Measurements from ENCODE around the gene ANGPTL4. TPM values are rescaled to one million over a fixed set of nuclear protein-coding genes. Genes with fewer than 3 reads are reported as not detected.
A peak's percentile ranks its signal among the peaks of the same experiment; 100 is the strongest.
"Not testable (repeated sequence)": the region's sequence is repeated elsewhere in the genome, so short reads cannot be mapped to it uniquely, and the experiment has no call there.

The ANGPTL4 gene
- total RNA-seq (2021) (0.30 TPM in 1 of 2 replicates, not detected in the other), Bru-seq, nascent RNA (percentile 16 among the genes with signal in this experiment), BruChase-seq, experiment 1, labeled RNA remaining after a 2-hour chase (percentile 6 among the genes with signal in this experiment), BruChase-seq, experiment 2, labeled RNA remaining after a 6-hour chase (percentile 15 among the genes with signal in this experiment)
- long read RNA-seq, result 0 reads

GRCh38 chr19:8363803-8364771 lies at the start of gene ANGPTL4:
TSS of gene ANGPTL4 (plus strand) at chr19:8364155. CDS start at chr19:8364322, 167 bp downstream.
- Histone ChIP-seq H3K4me2 (peak within 1 kb of the TSS; percentile 8; the same call in 1 of the 2 replicates), H4K20me1 (ENCODE audit: insufficient read depth) (no peaks in the 10 kb centered on the region), H3K9me3 (ENCODE audit: insufficient read depth, low read depth) (no peaks in the 10 kb centered on the region), H3K36me3 (ENCODE audit: low read depth) (no peaks in the 10 kb centered on the region), H3F3A (ENCODE audit: insufficient read depth, low read depth) (peaks cover 37% of the 10 kb centered on the region), H2AFZ (no peak within 1 kb of the TSS), H3K27me3 (ENCODE audit: insufficient read depth, low read depth) (no peaks in the 10 kb centered on the region), H3K9me2 (ENCODE audit: insufficient read depth) (no peaks in the 10 kb centered on the region), H3K27ac (peak within 1 kb of the TSS; percentile 75), H3K4me1 (replicated peaks; ENCODE audit: insufficient read depth) (peaks cover 57% of the 10 kb centered on the region), H3K4me3 (no peak within 1 kb of the TSS), H3K79me2 (ENCODE audit: low read depth) (no peaks in the 10 kb centered on the region)
- BruUV-seq (replicated peaks), result TSS peak; percentile 24
- ChIA-PET CTCF (interaction anchor here (0.7 kb wide), 1 partner anchor 1826 kb away, joined by 7 read pairs; no protein-coding TSS in a partner anchor), POLR2A (ENCODE audit: unreplicated experiment) (no interaction called here)
- intact Hi-C loops (cut with micrococcal nuclease; ENCODE audit: unreplicated experiment), result loop anchor here (2.0 to 10.0 kb wide), 2 partner anchors 27 to 91 kb away; partner anchors contain the start of gene RAB11B
- TF ChIP-seq CTCF (conservative IDR thresholded peaks at IDR 0.05) (no peak), EZH2 (IDR thresholded peaks at IDR 0.05; ENCODE audit: low read depth) (no peak)
- peak in 1 of 2 experiments; percentile 33 for DNase-seq

GRCh38 chr19:8314981-8315640 lies 48.8 kb upstream of the ANGPTL4 start:
- H3K9me3 ChIP-seq (ENCODE audit: insufficient read depth, low read depth); H3K4me2 ChIP-seq; H3K9me2 ChIP-seq (ENCODE audit: insufficient read depth); POLR2A ChIA-PET (ENCODE audit: unreplicated experiment); H3K27ac ChIP-seq; BruUV-seq (replicated peaks); CTCF ChIA-PET; H3K36me3 ChIP-seq (ENCODE audit: low read depth); intact Hi-C loops (cut with micrococcal nuclease; ENCODE audit: unreplicated experiment); H4K20me1 ChIP-seq (ENCODE audit: insufficient read depth); H3K4me3 ChIP-seq; DNase-seq; H2AFZ ChIP-seq; H3K27me3 ChIP-seq (ENCODE audit: insufficient read depth, low read depth): not testable (repeated sequence)
- H3F3A ChIP-seq (ENCODE audit: insufficient read depth, low read depth), result peaks cover 27% of the 10 kb centered on the region; the same call in 1 of the 2 replicates
- peaks cover 12% of the 10 kb centered on the region for H3K79me2 ChIP-seq (ENCODE audit: low read depth)
- peaks cover 25% of the 10 kb centered on the region for H3K4me1 ChIP-seq (replicated peaks; ENCODE audit: insufficient read depth)

GRCh38 chr19:8316351-8317125 lies 47.4 kb upstream of the ANGPTL4 start:
- ChIA-PET CTCF (no interaction called here), POLR2A (ENCODE audit: unreplicated experiment) (no interaction called here)
- Histone ChIP-seq H2AFZ (no peak overlapping the region), H3K36me3 (ENCODE audit: low read depth) (no peaks in the 10 kb centered on the region), H3K4me1 (replicated peaks; ENCODE audit: insufficient read depth) (peaks cover 20% of the 10 kb centered on the region), H3K9me2 (ENCODE audit: insufficient read depth) (no peaks in the 10 kb centered on the region), H4K20me1 (ENCODE audit: insufficient read depth) (no peaks in the 10 kb centered on the region), H3K79me2 (ENCODE audit: low read depth) (peaks cover 25% of the 10 kb centered on the region), H3K27ac (no peak overlapping the region), H3K27me3 (ENCODE audit: insufficient read depth, low read depth) (no peaks in the 10 kb centered on the region), H3K9me3 (ENCODE audit: insufficient read depth, low read depth) (no peaks in the 10 kb centered on the region), H3F3A (ENCODE audit: insufficient read depth, low read depth) (peaks cover 22% of the 10 kb centered on the region; the same call in 1 of the 2 replicates), H3K4me3 (no peak overlapping the region), H3K4me2 (no peak overlapping the region)
- BruUV-seq (replicated peaks), result no TSS peak
- no peak for DNase-seq
- intact Hi-C loops (cut with micrococcal nuclease; ENCODE audit: unreplicated experiment), result no loop called here
- no peak for TF ChIP-seq EZH2 (IDR thresholded peaks at IDR 0.05; ENCODE audit: low read depth)
- no peak for TF ChIP-seq CTCF (conservative IDR thresholded peaks at IDR 0.05)

GRCh38 chr19:8318835-8319234 lies 45.1 kb upstream of the ANGPTL4 start:
- CTCF ChIA-PET, result interaction anchor here (0.7 kb wide), 1 partner anchor 206 kb away, joined by 16 read pairs; no protein-coding TSS in a partner anchor
- H3K27me3 ChIP-seq (ENCODE audit: insufficient read depth, low read depth); H3K9me2 ChIP-seq (ENCODE audit: insufficient read depth); H3K27ac ChIP-seq; H3K4me3 ChIP-seq; H3K9me3 ChIP-seq (ENCODE audit: insufficient read depth, low read depth); intact Hi-C loops (cut with micrococcal nuclease; ENCODE audit: unreplicated experiment); H3K4me2 ChIP-seq; DNase-seq; POLR2A ChIA-PET (ENCODE audit: unreplicated experiment); H2AFZ ChIP-seq; BruUV-seq (replicated peaks): not testable (repeated sequence)
- peaks cover 28% of the 10 kb centered on the region; the same call in 1 of the 2 replicates for H3F3A ChIP-seq (ENCODE audit: insufficient read depth, low read depth)
- peaks cover 20% of the 10 kb centered on the region for H3K4me1 ChIP-seq (replicated peaks; ENCODE audit: insufficient read depth)
- H3K79me2 ChIP-seq (ENCODE audit: low read depth), result peaks cover 48% of the 10 kb centered on the region
- peaks cover 19% of the 10 kb centered on the region for H4K20me1 ChIP-seq (ENCODE audit: insufficient read depth)
- H3K36me3 ChIP-seq (ENCODE audit: low read depth), result peaks cover 17% of the 10 kb centered on the region

Measured in PC-9 (cell line).